GM12864 (cell line): ENCODE results near the gene STYXL1.

Experiments used
- DNase-seq: peaks from one replicate; pipeline ENCODE4 v3.0.0-alpha.2; 2011; ENCODE audit warnings: low read depth
- H3K4me3 ChIP-seq: 2 replicates; pipeline ENCODE4 v1.5.1; 2011; ENCODE audit warnings: mild to moderate bottlenecking, low read depth, low read length, control low read depth
- TF ChIP-seq, protein P1 (sequence below): IDR thresholded peaks from 2 replicates; pipeline ENCODE4 v1.5.1; 2011; ENCODE audit warnings: low read depth, mild to moderate bottlenecking, moderate library complexity, low read length, control low read depth, inconsistent platforms; ENCODE audit errors: missing control alignments

Gene STYXL1

DNA sequence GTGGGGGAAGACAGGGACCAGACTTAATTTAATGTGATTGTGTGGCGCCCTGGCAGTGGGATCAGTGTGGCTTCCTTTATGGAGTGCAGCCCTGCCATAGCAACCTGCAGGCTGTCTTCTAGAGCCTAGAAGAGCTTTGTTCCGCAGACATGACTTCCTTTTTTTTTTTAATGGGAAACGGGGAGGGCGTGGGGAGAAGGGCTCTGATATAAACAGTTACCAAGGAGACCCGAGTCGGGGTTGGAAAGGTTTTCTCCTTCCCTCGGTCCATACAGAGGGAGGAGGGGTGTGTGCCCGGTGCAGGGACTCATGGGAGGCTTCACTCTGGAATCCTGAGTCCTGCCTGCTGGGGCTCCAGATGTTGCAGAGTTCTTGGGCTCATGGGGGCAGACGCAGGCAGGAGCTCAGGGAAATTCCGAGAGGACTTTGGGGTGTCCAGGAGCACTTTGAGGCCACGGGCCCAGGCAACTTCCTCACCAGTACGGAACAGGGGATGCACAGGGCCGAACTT lies 80.3 kb downstream of the STYXL1 start:
- TF ChIP-seq, protein P1, sequence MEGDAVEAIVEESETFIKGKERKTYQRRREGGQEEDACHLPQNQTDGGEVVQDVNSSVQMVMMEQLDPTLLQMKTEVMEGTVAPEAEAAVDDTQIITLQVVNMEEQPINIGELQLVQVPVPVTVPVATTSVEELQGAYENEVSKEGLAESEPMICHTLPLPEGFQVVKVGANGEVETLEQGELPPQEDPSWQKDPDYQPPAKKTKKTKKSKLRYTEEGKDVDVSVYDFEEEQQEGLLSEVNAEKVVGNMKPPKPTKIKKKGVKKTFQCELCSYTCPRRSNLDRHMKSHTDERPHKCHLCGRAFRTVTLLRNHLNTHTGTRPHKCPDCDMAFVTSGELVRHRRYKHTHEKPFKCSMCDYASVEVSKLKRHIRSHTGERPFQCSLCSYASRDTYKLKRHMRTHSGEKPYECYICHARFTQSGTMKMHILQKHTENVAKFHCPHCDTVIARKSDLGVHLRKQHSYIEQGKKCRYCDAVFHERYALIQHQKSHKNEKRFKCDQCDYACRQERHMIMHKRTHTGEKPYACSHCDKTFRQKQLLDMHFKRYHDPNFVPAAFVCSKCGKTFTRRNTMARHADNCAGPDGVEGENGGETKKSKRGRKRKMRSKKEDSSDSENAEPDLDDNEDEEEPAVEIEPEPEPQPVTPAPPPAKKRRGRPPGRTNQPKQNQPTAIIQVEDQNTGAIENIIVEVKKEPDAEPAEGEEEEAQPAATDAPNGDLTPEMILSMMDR: no peak
- H3K4me3 ChIP-seq: no peak overlapping the region
- DNase-seq: no peak

DNA sequence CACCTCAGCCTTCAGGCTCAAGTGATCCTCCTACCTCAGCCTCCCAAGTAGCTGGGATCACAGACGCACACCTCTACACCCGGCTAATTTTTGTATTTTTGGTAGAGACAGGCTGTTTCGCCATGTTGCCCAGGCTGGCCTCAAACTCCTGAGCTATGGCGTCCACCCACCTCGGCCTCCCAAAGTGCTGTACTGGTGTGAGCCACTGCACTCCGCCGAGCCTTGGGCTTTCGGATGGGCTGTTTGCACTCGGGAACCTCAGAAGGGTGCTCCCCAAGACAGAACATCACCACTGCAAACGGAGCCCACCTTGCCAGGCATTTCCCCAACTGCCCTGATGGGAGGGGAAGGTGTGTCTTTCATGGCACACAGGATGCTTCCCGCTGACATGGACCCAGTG lies 80.7 kb downstream of the STYXL1 start:
- TF ChIP-seq, protein P1: no peak
- DNase-seq: no peak
- H3K4me3 ChIP-seq: no peak overlapping the region

DNA sequence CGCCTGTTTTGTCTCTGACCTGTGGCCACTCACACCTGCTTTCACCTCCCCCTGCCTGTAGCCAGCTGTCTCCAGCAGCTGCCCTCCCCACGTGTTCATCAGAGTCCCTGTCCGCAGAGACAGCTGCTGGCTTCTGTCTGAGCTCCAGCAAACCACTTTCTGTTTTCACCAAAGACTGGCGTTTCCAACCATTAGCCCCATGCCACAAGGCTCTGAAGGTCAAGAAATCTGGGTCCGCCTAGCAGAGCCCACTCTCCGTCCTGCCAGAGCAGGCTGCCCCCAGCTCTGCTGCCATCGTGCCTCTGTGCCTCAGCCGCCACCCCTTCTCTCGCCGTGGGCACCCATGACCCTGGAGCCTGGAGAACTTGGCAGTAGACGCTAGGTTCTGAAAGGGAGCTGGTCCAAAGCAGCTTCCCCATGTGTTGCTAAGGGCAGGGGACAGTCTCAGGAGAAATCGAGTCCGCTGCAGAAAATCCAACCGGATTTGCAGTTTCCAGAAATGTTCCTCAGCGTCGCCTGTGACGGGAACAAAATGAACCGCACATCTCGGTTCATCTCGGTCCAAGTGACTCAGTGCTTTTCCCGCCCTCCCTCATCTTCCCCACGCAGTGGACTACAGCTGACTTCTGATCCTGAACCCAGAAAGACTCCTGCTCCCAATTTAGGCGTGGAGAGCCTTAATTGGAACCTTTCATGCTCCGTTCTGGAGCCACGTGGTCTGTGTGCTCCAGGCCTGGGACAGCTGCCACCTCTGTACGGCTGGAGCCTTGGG lies 81.4 kb downstream of the STYXL1 start:
- no peak for DNase-seq
- H3K4me3 ChIP-seq: no peak overlapping the region
- TF ChIP-seq, protein P1: no peak

DNA sequence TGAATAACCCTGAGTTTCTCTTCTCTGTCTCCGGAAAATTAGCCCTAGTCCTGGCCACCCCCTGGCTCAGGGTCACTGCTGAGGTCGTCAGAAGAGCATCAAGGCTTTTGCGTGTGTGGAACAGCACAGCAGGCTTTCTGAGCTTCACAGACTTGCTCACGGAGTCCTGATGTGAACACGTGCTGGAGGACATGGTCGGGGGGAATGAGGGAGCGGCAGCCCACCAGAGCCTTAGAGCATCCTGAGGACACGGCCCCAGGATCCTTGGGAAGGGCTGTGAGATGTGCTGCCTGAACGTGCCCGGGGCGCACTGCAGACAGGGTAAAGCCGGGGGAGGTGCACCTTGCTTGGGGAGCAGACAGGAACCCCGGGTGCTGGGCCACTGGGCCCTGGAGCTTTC lies 82.2 kb downstream of the STYXL1 start:
- no peak overlapping the region for H3K4me3 ChIP-seq
- TF ChIP-seq, protein P1: no peak
- no peak for DNase-seq

DNA sequence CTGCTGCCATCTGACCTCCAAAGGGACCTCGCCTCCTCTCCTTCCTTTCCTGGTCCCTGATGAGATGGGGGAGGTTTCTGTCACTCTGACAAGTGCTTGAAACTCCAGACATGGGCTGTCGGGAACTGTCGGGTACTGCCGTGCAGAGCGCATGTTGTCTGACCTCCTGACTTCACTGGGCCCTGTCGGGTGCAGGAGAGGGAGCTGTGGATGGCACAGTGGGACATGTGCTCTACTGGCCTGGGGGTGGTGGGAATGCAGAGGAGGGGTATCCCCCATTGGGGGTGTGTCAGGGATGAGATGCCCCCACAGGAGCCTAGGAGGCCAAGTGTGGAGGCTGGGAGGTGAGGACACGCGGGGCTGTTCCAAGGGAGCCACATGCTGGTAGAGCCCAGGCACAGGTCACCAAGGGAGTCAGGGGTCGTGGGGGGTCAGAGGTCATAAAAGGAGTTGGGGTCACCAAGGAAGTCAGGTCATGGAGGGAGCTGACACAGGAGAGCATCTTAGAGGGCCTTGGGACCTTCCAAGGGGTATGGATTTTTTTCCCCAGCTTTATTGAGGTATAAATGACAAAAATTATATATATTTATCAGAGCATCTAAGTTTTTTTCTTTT lies 84.3 kb downstream of the STYXL1 start:
- DNase-seq: no peak
- TF ChIP-seq, protein P1: no peak
- H3K4me3 ChIP-seq: no peak overlapping the region

DNA sequence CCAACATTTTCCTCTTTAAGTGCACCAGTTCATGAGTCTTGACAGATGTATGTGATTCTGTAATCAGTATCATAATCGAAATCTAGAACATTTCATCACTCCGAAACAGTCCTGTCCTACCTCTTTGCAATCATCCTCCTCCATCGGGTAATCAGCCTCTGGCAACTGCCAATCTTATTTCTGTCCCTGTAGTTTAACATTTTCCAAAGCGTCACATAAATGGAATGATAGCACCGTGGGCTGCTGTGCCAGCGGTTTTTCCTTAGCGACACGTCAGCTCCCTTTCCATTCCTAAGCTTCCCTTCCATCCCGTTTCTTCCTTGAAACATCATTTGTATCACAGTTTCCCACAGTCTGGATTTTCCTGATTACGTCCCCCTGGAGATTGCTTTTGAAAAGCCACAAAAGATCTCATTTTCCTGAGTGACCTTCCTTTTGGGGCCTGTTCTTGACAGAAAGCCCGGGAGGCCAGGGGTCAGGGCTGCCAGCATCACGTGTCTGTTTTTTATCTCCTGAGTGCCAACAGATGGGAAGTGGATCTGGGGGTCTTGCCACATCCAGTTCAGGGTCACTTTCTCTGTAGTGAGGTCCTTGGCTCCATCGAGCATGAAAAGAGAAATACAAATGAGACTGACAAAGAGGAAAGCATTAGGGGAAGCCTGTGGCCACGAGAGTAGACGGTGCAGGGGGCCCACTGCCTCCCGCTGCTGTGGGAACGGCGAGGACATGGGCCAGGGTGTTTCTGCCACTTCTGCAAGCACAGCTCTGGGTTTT lies 85.0 kb downstream of the STYXL1 start:
- no peak for DNase-seq
- TF ChIP-seq, protein P1: no peak
- no peak overlapping the region for H3K4me3 ChIP-seq
